GM12801 (cell line): Measurements from ENCODE around the gene GRM8.

ENCODE experiments used
- TF ChIP-seq, protein P1 (sequence below): IDR thresholded peaks from one replicate; pipeline ENCODE4 v1.5.1; 2011; ENCODE audit warnings: control low read depth; ENCODE audit not compliant: insufficient read length; ENCODE audit errors: extremely low read depth

The GRM8 gene

DNA sequence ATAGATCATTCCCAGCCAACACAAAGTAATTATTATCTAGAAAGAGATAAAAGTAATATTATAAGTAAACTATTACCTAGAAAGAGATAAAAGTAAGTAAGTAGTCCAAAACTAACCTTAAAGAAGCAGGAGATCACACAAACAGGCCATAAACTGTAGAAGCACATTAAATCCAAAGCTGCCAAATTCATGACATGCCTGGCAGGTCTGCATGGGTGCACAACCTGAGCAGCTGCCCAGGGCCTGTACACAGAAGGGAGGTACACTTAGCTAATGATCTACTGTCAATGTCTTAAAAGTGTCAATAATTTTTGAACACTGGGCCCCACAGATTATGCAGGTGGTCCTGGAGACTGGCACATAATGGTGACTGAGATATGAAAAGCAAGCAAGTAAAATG is 196.5 kb downstream of the GRM8 start:
- TF ChIP-seq, protein P1, sequence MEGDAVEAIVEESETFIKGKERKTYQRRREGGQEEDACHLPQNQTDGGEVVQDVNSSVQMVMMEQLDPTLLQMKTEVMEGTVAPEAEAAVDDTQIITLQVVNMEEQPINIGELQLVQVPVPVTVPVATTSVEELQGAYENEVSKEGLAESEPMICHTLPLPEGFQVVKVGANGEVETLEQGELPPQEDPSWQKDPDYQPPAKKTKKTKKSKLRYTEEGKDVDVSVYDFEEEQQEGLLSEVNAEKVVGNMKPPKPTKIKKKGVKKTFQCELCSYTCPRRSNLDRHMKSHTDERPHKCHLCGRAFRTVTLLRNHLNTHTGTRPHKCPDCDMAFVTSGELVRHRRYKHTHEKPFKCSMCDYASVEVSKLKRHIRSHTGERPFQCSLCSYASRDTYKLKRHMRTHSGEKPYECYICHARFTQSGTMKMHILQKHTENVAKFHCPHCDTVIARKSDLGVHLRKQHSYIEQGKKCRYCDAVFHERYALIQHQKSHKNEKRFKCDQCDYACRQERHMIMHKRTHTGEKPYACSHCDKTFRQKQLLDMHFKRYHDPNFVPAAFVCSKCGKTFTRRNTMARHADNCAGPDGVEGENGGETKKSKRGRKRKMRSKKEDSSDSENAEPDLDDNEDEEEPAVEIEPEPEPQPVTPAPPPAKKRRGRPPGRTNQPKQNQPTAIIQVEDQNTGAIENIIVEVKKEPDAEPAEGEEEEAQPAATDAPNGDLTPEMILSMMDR: no peak

DNA sequence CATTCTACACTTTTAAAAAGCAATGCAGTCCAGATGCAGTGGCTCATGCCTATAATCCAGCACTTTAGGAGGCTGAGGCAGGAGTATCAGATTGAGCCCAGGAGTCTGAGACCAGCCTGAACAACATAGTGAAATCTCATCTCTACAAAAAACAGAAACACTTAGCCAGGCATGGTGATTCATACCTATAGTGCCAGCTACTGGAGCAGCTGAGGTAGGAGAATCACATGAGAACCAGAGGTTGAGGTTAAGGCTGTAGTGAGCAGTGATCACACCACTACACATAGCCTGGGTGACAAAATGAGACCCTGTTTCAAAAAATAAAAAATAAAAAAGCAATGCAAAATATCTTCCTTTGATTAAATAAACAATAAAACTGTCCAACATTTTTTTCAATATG is 205.2 kb downstream of the GRM8 start:
- TF ChIP-seq, protein P1: no peak

DNA sequence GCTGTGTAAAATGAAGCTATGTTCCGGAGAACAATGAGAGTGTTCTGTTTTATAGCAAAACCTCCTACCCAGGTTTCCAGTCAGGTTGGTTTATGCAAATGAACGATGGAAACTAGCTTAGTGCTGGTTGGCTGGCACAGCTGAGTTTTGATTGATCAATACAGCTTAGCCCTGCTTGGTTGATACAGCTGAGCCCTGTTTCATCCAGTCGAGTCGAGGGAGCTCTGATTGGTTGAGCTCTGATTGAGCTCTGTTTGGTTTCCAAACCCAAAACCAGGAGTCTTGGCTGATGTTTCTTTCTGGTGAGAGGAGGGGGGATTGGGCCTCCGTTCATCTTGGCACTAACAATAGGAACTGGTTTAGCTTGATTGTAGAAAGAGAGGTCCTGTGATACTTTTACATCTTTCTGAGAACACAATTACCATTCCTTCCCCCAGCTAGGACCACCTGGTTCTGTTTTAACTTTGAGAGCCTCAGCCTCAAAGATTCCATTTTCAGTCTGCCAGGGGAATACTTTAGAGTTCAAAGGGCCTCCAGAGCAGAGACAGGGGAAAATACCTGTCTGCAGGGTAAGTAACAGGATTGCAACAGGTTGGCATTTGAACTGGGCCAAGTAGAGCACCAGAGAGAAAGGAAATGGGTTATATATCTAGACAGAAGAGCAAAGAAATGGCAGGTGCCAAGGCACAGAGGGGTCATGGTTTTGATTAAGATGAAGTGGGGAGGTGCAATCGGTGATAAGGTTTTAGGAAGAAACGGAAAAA is 210.9 kb downstream of the GRM8 start:
- TF ChIP-seq, protein P1: no peak

DNA sequence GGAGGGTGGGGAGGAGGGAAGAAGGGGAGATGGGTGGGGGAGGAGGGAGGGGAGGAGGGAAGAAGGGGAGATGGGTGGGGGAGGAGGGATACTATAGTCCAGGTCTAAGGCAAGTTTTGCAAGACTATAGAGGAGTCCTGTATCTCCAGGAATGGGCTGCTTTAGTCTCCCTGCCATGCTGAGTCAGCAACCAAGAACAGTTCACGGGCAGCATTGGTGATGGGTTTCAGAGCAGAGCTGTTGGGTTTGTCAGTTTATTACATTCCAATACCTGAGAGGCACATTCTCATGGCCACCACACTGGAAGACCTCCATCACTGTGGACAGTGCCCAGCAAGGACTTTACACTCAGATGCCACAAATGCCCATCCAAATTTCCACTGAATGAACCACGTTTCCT is 212.7 kb downstream of the GRM8 start:
- TF ChIP-seq, protein P1: no peak

DNA sequence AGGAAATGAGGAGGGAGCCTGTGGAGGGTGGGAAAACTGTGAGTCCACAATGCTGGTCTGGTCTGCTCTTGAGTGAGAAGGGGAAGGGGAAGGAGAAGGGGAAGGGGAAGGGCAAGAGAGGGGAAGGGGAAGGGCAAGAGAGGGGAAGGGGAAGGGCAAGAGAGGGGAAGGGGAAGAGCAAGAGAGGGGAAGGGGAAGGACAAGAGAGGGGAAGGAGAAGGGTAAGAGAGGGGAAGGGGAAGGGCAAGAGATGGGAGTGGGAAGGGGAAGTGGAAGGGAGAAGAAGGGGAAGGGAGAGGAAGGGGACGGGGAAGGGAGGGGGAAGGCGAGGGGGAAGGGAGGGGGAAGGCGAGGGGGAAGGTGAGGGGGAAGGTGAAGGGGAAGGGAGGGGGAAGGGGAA is 213.2 kb downstream of the GRM8 start:
- TF ChIP-seq, protein P1: no peak

DNA sequence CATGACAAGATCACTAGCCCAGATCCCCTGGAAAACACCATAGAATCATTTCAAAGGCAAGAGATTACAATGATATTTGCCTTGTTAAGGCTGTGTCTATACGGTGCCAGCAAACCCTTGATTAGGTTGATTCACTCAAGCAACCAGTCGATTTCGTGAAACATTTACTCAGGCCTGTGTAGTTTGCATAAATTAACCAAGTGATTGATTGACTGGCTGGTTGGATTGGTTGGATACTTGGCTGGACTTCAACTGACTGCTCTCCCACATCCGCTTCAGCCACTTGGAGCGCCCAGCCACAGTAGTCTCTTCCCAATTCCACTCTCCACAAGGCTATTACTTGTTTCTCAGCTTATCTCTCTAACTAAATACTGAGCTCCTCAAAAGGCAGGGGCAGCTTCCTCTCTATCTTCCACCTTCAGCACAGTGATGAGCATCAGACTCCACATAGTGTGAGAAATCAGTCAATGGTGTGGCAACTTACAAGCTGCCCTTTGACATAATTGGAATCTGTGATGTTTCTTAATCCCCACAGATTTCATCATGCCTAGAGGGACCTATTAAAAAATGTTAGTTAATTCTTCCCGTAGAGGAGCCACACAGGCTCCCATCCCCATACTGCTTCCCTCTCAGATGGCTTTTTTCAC is 217.4 kb downstream of the GRM8 start:
- TF ChIP-seq, protein P1: no peak

DNA sequence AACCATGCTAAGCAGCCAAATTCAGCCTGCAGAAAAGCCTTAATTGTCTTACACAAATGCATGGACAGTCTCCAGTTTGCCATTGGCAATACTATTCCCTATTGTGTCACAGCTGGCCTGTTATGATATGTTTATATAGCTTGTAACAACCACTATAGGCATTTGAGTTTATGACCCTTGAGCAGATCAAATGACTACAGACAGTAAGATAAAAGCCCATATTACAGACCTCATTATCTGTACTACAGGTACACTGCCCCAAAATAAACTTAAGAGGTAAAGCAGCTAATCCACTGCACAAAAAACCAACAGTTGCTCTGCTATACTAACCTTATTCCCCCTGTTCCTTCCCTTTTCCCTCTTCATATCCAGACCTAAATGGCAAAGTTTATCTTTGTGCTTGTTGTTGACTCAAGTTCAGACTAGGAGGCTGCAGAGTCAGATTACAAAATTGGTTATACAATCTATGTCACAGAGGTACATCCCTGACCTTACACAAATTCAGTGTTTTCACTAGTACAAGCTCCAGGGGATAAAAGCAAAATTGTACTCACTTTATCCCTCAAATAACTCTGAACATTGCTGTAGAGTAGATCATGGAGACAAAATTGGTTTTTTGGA is 218.4 kb downstream of the GRM8 start:
- TF ChIP-seq, protein P1: no peak
